Mammary epithelial cell (primary cell): ENCODE data around the gene YWHAH.

ENCODE experiments used
- CTCF ChIP-seq, 2 donors: IDR thresholded peaks in 1 of 2; conservative IDR thresholded peaks in 1 of 2; 2 replicates each; pipeline ENCODE4 v1.5.1; 2011 to 2012; ENCODE audit warnings: inconsistent platforms in 2 of 2, low read length in 2 of 2, mild to moderate bottlenecking in 2 of 2, control low read depth in 1 of 2, low read depth in 1 of 2; ENCODE audit not compliant: insufficient read depth in 1 of 2; ENCODE audit errors: extremely low read depth in 1 of 2
- EZH2 ChIP-seq: IDR thresholded peaks from 2 replicates; pipeline ENCODE4 v1.6.1; 2012; ENCODE audit warnings: low read length, inconsistent platforms, borderline replicate concordance

- TF ChIP-seq CTCF (conservative IDR thresholded peaks at IDR 0.05 in 1 of 2, IDR thresholded peaks at IDR 0.05 in 1 of 2; ENCODE audit: extremely low read depth in 1 of 2, insufficient read depth in 1 of 2, low read depth in 1 of 2, low read length in 2 of 2): no peak
- no peak for TF ChIP-seq EZH2
Measured at GRCh38 chr22:31911565-31912406, 32.5 kb upstream of the YWHAH start.
